ENCODE data around the gene FMNL2. TPM values are rescaled to one million over a fixed set of nuclear protein-coding genes. Genes with fewer than 3 reads are reported as not detected.

The FMNL2 gene
- total RNA-seq, 1 experiment from 2014 or later, result 28.1 TPM

DNA sequence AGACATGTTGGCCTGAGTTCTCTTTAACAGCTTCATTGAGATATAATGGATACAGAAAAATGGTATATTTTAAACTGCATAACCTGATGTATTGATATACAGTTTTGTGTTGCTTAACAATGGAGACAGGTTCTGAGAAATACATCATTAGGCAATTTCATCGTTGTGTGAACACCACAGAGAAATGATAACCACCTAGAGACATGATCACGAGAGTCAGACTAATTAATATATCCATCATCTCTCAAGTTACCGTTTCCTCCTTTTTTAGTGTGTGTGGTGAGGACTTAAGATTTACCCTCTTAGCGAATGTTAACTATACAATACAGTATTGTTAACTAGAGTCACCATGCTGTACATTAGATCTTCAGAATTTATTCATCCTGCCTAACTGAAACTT lies 178.1 kb downstream of the FMNL2 start (continued):
- TF ChIP-seq, protein P1, sequence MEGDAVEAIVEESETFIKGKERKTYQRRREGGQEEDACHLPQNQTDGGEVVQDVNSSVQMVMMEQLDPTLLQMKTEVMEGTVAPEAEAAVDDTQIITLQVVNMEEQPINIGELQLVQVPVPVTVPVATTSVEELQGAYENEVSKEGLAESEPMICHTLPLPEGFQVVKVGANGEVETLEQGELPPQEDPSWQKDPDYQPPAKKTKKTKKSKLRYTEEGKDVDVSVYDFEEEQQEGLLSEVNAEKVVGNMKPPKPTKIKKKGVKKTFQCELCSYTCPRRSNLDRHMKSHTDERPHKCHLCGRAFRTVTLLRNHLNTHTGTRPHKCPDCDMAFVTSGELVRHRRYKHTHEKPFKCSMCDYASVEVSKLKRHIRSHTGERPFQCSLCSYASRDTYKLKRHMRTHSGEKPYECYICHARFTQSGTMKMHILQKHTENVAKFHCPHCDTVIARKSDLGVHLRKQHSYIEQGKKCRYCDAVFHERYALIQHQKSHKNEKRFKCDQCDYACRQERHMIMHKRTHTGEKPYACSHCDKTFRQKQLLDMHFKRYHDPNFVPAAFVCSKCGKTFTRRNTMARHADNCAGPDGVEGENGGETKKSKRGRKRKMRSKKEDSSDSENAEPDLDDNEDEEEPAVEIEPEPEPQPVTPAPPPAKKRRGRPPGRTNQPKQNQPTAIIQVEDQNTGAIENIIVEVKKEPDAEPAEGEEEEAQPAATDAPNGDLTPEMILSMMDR (IDR thresholded peaks at IDR 0.05 in 2 of 3, conservative IDR thresholded peaks at IDR 0.05 in 1 of 3; ENCODE audit: borderline replicate concordance in 1 of 3, insufficient read depth in 1 of 3, low read depth in 2 of 3, low read length in 2 of 3), result no peak
- TF ChIP-seq, protein P2, sequence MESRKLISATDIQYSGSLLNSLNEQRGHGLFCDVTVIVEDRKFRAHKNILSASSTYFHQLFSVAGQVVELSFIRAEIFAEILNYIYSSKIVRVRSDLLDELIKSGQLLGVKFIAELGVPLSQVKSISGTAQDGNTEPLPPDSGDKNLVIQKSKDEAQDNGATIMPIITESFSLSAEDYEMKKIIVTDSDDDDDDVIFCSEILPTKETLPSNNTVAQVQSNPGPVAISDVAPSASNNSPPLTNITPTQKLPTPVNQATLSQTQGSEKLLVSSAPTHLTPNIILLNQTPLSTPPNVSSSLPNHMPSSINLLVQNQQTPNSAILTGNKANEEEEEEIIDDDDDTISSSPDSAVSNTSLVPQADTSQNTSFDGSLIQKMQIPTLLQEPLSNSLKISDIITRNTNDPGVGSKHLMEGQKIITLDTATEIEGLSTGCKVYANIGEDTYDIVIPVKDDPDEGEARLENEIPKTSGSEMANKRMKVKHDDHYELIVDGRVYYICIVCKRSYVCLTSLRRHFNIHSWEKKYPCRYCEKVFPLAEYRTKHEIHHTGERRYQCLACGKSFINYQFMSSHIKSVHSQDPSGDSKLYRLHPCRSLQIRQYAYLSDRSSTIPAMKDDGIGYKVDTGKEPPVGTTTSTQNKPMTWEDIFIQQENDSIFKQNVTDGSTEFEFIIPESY (IDR thresholded peaks at IDR 0.05; ENCODE audit: extremely low read depth, insufficient replicate concordance, low read length), result no peak

DNA sequence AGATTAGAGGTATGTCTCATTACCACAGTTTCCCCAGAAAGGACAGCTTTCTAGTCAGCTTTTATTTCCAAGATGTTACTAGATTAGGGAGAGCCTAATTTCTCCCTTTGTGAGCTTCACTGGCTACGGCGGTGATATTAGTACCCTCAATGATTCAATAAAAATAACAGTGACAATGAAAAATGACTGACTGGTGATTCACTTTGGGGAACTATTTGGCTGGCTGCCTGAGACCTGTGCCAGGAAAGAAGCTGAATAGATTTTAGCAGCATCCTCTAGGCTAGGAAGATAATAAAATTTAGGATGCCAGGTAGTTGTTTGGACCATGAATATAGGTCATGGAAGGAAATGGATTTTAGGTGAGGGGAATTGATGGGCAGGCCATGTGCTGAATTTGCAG lies 178.7 kb downstream of the FMNL2 start:
- DNase-seq (ENCODE audit: low read depth, low spot score) (peak; percentile 22), ATAC-seq (peak; percentile 73)
- Histone ChIP-seq H3K4me2 (ENCODE audit: low read length) (peak overlapping the region; percentile 35), H3K36me3 (ENCODE audit: control insufficient read depth in 1 of 2, insufficient read depth in 2 of 2, low read length in 2 of 2) (no peaks in the 10 kb centered on the region), H3K9me2 (ENCODE audit: insufficient read depth) (no peaks in the 10 kb centered on the region), H3K79me2 (ENCODE audit: insufficient read depth, low read length) (peaks cover 24% of the 10 kb centered on the region), H3K9me3 (ENCODE audit: control insufficient read depth in 1 of 2, insufficient read depth in 1 of 2, low read depth in 1 of 2, low read length in 2 of 2) (no peaks in the 10 kb centered on the region), H3K27me3 (ENCODE audit: insufficient read depth, low read length) (no peaks in the 10 kb centered on the region), H2AFZ (ENCODE audit: low read depth, low read length, poor library complexity, severe bottlenecking) (no peak overlapping the region), H3K4me1 (ENCODE audit: control insufficient read depth in 1 of 2, insufficient read depth in 2 of 2, low read length in 2 of 2) (peaks cover 4 to 16% of the 10 kb centered on the region in 2 experiments; a peak in 2 of 4 replicates), H3K4me3 (replicated peaks in 1 of 2; ENCODE audit: low read depth in 1 of 2, low read length in 2 of 2) (no peak overlapping the region), H3K27ac (ENCODE audit: low read depth, low read length) (no peak overlapping the region), H4K20me1 (ENCODE audit: insufficient read depth) (0 out of 2 replicates have a peak, but pooled peaks cover 4% of the 10 kb centered on the region), H3K9ac (ENCODE audit: low read length) (no peak overlapping the region)
- intact Hi-C loops (cut with micrococcal nuclease), result no loop called here
- BruUV-seq (replicated peaks), result no TSS peak
- RAD21 ChIA-PET (ENCODE audit: low non-redundant PET in 1 of 2, low total read pairs in 2 of 2, uncharacterized antibody in 2 of 2, unreplicated experiment in 2 of 2), result no interaction called here
- CTCF ChIA-PET, result no interaction called here
- no peak for TF ChIP-seq EZH2phosphoT487 (IDR thresholded peaks at IDR 0.05; ENCODE audit: borderline replicate concordance)
- TF ChIP-seq FOSL1 (IDR thresholded peaks at IDR 0.05; ENCODE audit: low read depth), result peak; percentile 75
- TF ChIP-seq, protein P3, sequence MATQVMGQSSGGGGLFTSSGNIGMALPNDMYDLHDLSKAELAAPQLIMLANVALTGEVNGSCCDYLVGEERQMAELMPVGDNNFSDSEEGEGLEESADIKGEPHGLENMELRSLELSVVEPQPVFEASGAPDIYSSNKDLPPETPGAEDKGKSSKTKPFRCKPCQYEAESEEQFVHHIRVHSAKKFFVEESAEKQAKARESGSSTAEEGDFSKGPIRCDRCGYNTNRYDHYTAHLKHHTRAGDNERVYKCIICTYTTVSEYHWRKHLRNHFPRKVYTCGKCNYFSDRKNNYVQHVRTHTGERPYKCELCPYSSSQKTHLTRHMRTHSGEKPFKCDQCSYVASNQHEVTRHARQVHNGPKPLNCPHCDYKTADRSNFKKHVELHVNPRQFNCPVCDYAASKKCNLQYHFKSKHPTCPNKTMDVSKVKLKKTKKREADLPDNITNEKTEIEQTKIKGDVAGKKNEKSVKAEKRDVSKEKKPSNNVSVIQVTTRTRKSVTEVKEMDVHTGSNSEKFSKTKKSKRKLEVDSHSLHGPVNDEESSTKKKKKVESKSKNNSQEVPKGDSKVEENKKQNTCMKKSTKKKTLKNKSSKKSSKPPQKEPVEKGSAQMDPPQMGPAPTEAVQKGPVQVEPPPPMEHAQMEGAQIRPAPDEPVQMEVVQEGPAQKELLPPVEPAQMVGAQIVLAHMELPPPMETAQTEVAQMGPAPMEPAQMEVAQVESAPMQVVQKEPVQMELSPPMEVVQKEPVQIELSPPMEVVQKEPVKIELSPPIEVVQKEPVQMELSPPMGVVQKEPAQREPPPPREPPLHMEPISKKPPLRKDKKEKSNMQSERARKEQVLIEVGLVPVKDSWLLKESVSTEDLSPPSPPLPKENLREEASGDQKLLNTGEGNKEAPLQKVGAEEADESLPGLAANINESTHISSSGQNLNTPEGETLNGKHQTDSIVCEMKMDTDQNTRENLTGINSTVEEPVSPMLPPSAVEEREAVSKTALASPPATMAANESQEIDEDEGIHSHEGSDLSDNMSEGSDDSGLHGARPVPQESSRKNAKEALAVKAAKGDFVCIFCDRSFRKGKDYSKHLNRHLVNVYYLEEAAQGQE (IDR thresholded peaks at IDR 0.05; ENCODE audit: low read depth), result no peak
- TF ChIP-seq SP1 (IDR thresholded peaks at IDR 0.05; ENCODE audit: low read depth), result 0 out of 2 replicates have a peak, but pooled peaks have one; percentile 14
- TF ChIP-seq, protein P2 (IDR thresholded peaks at IDR 0.05; ENCODE audit: extremely low read depth, insufficient replicate concordance, low read length), result no peak
- TF ChIP-seq CEBPB (IDR thresholded peaks at IDR 0.05; ENCODE audit: low read depth), result no peak
- TF ChIP-seq EGR1 (IDR thresholded peaks at IDR 0.05; ENCODE audit: low read depth), result no peak
- TF ChIP-seq SRF (IDR thresholded peaks at IDR 0.05; ENCODE audit: low read depth), result no peak
- no peak for TF ChIP-seq CBX3 (IDR thresholded peaks at IDR 0.05; ENCODE audit: low read depth)
- no peak for TF ChIP-seq TCF7L2 (IDR thresholded peaks at IDR 0.05; ENCODE audit: borderline replicate concordance, extremely low read depth, insufficient read depth, insufficient read length)
- 0 out of 2 replicates have a peak, but pooled peaks have one; percentile 8 for TF ChIP-seq RAD21 (IDR thresholded peaks at IDR 0.05; ENCODE audit: low read depth)
- TF ChIP-seq POLR2AphosphoS5 (IDR thresholded peaks at IDR 0.05; ENCODE audit: low read depth, low read length), result peak; percentile 23; the same call in 1 of the 2 replicates
- TF ChIP-seq SIN3A (IDR thresholded peaks at IDR 0.05; ENCODE audit: low read depth), result 0 out of 2 replicates have a peak, but pooled peaks have one; percentile 17
- TF ChIP-seq JUND (IDR thresholded peaks at IDR 0.05), result peak; percentile 59
- POLR2A ChIA-PET, result no interaction called here

Data from HCT116 (cell line).